Measurements from ENCODE around the gene DST.
A peak's percentile ranks its signal among the peaks of the same experiment; 100 is the strongest.

Gene DST

GRCh38 chr6:56486681-56487080 is 156.0 kb downstream of the DST start:
- DNase-seq (ENCODE audit: low spot score): peak; percentile 38
- peak; percentile 48 for FAIRE-seq

DNA sequence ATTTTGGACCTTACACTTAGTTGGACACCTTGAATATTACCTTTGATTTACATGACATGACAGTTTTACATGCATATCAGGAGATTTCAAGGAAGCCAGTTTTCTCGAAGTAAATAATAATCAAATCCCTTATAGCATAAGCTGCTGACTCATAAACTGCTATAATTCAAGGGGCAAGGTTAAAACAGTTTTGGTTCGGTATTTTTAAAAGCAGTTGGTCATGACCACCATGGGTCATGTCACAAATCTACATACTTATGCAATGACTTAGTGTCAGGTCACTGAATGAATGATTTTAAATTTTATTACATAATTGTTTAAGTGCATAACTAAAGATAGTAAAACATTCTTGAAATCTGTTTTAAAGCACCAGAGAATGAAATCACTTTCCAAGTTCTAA is 158.0 kb downstream of the DST start:
- DNase-seq (ENCODE audit: low spot score): peak; percentile 33
- FAIRE-seq: peak; percentile 78

DNA sequence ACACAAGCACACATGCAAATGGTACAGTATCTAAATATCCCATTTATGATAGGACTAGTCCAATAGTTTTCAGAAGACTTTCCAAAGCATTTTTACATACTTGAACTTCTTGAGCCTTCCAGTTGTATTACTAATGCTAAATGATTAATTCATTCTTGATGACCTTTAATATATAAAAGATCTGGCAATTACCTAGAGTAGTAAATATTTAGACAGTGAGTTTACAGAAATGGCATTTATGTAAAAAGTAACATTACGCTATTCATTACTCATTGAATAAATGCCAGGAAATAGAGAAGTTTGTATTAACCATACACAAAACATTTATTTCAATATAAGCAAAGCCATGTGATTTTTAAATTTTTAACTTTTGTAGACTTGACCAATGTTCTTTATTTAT is 158.8 kb downstream of the DST start:
- DNase-seq (ENCODE audit: low spot score) (no peak), FAIRE-seq (no peak)

GRCh38 chr6:56482525-56482924 is 160.2 kb downstream of the DST start:
- DNase-seq (ENCODE audit: low spot score) (no peak), FAIRE-seq (no peak)

- DNase-seq (ENCODE audit: low spot score): no peak
- no peak for FAIRE-seq
Measured at GRCh38 chr6:56481957-56482356, 160.7 kb downstream of the DST start.

- no peak for FAIRE-seq
- no peak for DNase-seq (ENCODE audit: low spot score)
Measured at GRCh38 chr6:56480654-56481337, 161.9 kb downstream of the DST start.

DNA sequence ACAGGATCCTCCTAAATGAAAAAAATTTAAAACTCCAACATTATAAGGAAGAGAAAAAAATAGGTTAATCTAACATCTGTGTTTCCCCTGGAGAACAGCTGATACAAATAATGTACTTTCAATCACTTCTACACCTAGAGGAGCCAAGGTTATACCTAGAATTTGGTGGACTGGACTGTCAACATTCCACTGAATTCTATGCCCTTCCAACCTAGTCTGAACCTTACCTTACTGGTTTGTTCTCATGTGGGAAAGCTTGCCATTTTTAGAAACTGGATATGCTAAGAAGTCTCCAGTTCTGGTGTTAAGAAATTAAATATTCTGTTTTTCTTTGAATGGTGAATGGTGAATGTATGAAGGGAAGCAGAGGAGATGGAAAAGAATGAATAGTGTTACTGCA is 162.4 kb downstream of the DST start:
- FAIRE-seq (no peak), DNase-seq (ENCODE audit: low spot score) (no peak)

- FAIRE-seq: no peak
Measured at GRCh38 chr6:56479381-56479780, 163.3 kb downstream of the DST start.

GRCh38 chr6:56478202-56478601 is 164.5 kb downstream of the DST start:
- FAIRE-seq: no peak
- DNase-seq (ENCODE audit: low spot score): no peak

More at GRCh38 chr6:56479381-56479780, 163.3 kb downstream of the DST start:
- no peak for DNase-seq (ENCODE audit: low spot score)

- no peak for FAIRE-seq
- no peak for DNase-seq (ENCODE audit: low spot score)
Measured at GRCh38 chr6:56477241-56477640, 165.4 kb downstream of the DST start.

- DNase-seq (ENCODE audit: low spot score): no peak
- no peak for FAIRE-seq
Measured at GRCh38 chr6:56475736-56476457, 166.8 kb downstream of the DST start.

GRCh38 chr6:56474532-56474931 is 168.2 kb downstream of the DST start:
- no peak for DNase-seq (ENCODE audit: low spot score)
- no peak for FAIRE-seq

- DNase-seq (ENCODE audit: low spot score) (no peak), FAIRE-seq (no peak)
Measured at GRCh38 chr6:56463443-56463842, 179.2 kb downstream of the DST start.

GRCh38 chr6:56459030-56459805 is 183.5 kb downstream of the DST start:
- DNase-seq (ENCODE audit: low spot score): no peak
- no peak for FAIRE-seq

DNA sequence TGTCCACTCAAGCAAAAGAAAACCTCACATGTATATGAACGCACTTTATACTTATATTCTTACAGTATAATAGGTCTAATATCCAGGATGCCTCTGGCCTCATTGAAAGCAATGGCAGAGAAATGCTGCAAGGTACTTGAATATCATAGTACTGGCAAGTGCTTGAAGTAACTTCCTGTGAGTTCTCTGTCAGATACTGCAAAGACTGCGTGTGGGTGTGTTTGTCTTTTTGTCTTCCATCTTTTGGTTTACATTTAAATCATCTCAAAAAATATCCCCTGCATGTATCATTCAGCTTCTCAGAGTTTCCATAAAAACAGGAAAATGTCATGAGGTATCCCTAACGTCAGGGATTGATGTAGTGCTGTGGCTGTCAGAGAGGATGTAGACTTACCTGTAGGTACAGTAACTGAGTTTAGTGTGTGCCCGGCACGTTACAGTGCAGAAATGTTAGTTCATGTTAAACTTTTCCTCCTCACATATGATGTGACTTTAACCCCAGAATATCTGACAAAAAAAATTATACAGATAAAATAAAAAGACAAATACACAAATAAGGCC is 184.3 kb downstream of the DST start:
- no peak for FAIRE-seq

GRCh38 chr6:56456785-56457184 is 185.9 kb downstream of the DST start:
- FAIRE-seq: no peak
- DNase-seq (ENCODE audit: low spot score): no peak

More for the DNA sequence above, 184.3 kb downstream of the DST start:
- DNase-seq (ENCODE audit: low spot score): no peak

GRCh38 chr6:56450882-56451739 is 191.6 kb downstream of the DST start:
- DNase-seq (ENCODE audit: low spot score) (no peak), FAIRE-seq (no peak)

DNA sequence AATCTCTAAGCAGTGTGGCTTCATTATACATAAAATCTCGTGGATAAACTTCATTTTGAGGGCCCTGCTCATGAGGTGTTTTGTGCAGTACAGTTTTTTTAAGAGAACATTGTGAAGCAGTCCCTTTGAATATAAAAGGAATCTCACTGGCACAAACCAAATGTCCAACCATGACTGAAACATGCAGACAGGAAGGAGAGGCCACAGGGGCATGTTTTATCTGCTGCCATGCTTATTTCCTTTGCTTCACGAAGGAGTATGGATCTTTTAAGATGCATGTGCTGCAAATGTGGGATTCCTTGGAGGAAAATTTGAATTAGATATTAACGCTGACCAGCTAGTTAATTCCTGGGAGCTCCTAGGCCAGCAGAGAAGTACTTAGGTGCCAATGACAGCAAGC is 192.3 kb downstream of the DST start:
- no peak for FAIRE-seq
- DNase-seq (ENCODE audit: low spot score): no peak

GRCh38 chr6:56448046-56448445 is 194.6 kb downstream of the DST start:
- FAIRE-seq: no peak

DNA sequence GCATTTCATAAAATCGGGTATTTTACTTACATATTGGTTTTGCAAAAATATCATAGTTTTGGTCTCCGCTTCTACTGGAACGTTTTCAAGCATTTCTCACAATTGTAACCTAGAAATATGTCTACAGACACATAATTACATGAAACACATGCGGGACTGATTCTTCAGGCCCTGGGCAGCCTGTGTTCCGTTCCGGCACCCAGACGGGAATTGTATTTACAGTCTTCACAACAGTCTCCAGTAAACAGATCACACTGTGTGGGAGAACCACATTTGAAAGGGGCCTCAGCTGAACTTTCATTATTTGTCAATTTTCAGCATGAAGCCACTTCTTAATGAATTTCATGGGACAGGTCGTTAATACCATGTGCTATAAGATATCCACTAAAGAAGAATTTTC is 196.9 kb downstream of the DST start:
- DNase-seq (ENCODE audit: low spot score): no peak
- no peak for FAIRE-seq

More at GRCh38 chr6:56448046-56448445, 194.6 kb downstream of the DST start:
- no peak for DNase-seq (ENCODE audit: low spot score)

DNA sequence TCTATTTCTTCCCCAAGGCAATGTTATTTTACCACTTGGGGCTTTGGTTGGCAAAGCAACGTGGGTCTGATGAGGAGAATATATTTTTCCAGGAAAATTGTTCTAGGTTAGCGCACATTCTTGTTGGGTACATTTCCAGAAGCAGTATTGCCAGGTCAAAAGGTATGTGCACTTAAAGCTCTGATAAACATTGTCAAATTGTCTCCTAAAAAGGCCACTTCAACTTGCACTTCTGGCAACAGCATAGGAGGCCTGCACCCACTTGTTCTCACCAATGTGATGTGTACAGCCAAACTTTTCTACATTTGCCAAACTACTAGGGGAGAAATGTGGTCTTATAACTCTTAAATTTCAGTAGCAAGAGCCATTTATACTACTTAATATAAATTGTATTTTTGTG is 197.8 kb downstream of the DST start:
- no peak for DNase-seq (ENCODE audit: low spot score)
- FAIRE-seq: no peak

All from RCC 7860 (cell line).